HEK293 (cell line): ENCODE measurements around the gene TBXA2R.

Experiments used
- CTCF ChIA-PET: fragments of 350-600 bp; formaldehyde crosslinking; extraction: SDS; loops from one replicate; lab custom pipeline; 2021; ENCODE audit warnings: antibody characterized with exemption; lab: Yijun Ruan, JAX
- POLR2A ChIA-PET: fragments of 300-600 bp; formaldehyde crosslinking; extraction: SDS; loops from one replicate; lab custom pipeline; 2020; ENCODE audit warnings: antibody characterized with exemption, inconsistent platforms; lab: Yijun Ruan, JAX
- H3K27ac ChIP-seq: fragments of 200-500 bp; sonication (Bioruptor generic); 2 replicates; pipeline ENCODE4 v1.5.1; 2014; ENCODE audit warnings: low read depth, low read length, control low read depth, inconsistent platforms; ENCODE audit errors: extremely low read depth
- H3K36me3 ChIP-seq, 2 experiments: fragments of 200-500 bp in 1 of 2; sonication (Bioruptor generic) in 1 of 2; 1 replicate in 1 of 2; 2 replicates in 1 of 2; pipeline ENCODE4 v1.5.1; 2014 to 2017; ENCODE audit warnings: inconsistent platforms in 2 of 2, low read length in 2 of 2; ENCODE audit not compliant: control insufficient read depth in 2 of 2, insufficient read depth in 1 of 2
- H3K4me1 ChIP-seq: fragments of 200-500 bp; sonication (Bioruptor generic); 2 replicates; pipeline ENCODE4 v1.5.1; 2014; ENCODE audit warnings: mild to moderate bottlenecking, low read length, inconsistent platforms; ENCODE audit not compliant: control insufficient read depth, insufficient read depth
- H3K4me3 ChIP-seq: 2 replicates; pipeline ENCODE4 v1.5.1; 2011; ENCODE audit warnings: low read depth, mild to moderate bottlenecking, control low read depth, low read length, moderate library complexity
- H3K9me3 ChIP-seq: fragments of 200-500 bp; sonication (Bioruptor generic); 2 replicates; pipeline ENCODE4 v1.5.1; 2014; ENCODE audit warnings: low read depth, low read length, inconsistent platforms; ENCODE audit not compliant: control insufficient read depth, insufficient read depth
- ATF2 ChIP-seq: fragments of 450-650 bp; formaldehyde crosslinking; IDR thresholded peaks from 2 replicates; pipeline ENCODE4 v1.5.1; 2016; ENCODE audit warnings: missing biosample characterization, missing genetic modification characterization, low read depth
- GLIS1 ChIP-seq: fragments of 450-650 bp; formaldehyde crosslinking; IDR thresholded peaks from 2 replicates; pipeline ENCODE4 v1.5.1; 2016; ENCODE audit warnings: missing biosample characterization, missing genetic modification characterization
- IKZF3 ChIP-seq: fragments of 450-650 bp; IDR thresholded peaks from 2 replicates; pipeline ENCODE4 v1.5.0; 2018; ENCODE audit warnings: missing biosample characterization, mild to moderate bottlenecking, missing genetic modification characterization, moderate library complexity
- SCRT1 ChIP-seq: fragments of 450-650 bp; formaldehyde crosslinking; IDR thresholded peaks from 2 replicates; pipeline ENCODE4 v1.5.1; 2016; ENCODE audit warnings: missing biosample characterization, missing genetic modification characterization, borderline replicate concordance
- SP2 ChIP-seq: fragments of 450-650 bp; formaldehyde crosslinking; IDR thresholded peaks from 2 replicates; pipeline ENCODE4 v1.5.1; 2016; ENCODE audit warnings: missing biosample characterization, missing genetic modification characterization
- ZBTB1 ChIP-seq: fragments of 450-650 bp; formaldehyde crosslinking; IDR thresholded peaks from 2 replicates; pipeline ENCODE4 v1.5.1; 2016; ENCODE audit warnings: missing biosample characterization, missing genetic modification characterization
- ZBTB17 ChIP-seq: fragments of 450-650 bp; formaldehyde crosslinking; IDR thresholded peaks from 2 replicates; pipeline ENCODE4 v1.5.1; 2016; ENCODE audit warnings: missing biosample characterization, missing genetic modification characterization
- ZNF184 ChIP-seq: fragments of 450-650 bp; IDR thresholded peaks from 2 replicates; pipeline ENCODE4 v1.5.1; 2018; ENCODE audit warnings: missing biosample characterization, mild to moderate bottlenecking, missing genetic modification characterization
- ZNF19 ChIP-seq: fragments of 450-650 bp; formaldehyde crosslinking; IDR thresholded peaks from 2 replicates; pipeline ENCODE4; 2016; ENCODE audit warnings: missing biosample characterization, missing genetic modification characterization, low read depth
- ZNF2 ChIP-seq: fragments of 450-650 bp; formaldehyde crosslinking; IDR thresholded peaks from 2 replicates; pipeline ENCODE4 v1.5.1; 2016; ENCODE audit warnings: missing biosample characterization, missing genetic modification characterization
- ZNF239 ChIP-seq: fragments of 450-650 bp; formaldehyde crosslinking; IDR thresholded peaks from 2 replicates; pipeline ENCODE4 v1.5.1; 2016; ENCODE audit warnings: missing biosample characterization, missing genetic modification characterization
- ZNF341 ChIP-seq: fragments of 450-650 bp; formaldehyde crosslinking; IDR thresholded peaks from 2 replicates; pipeline ENCODE4; 2016; ENCODE audit warnings: low read depth, missing biosample characterization, missing genetic modification characterization
- ZNF449 ChIP-seq: fragments of 450-650 bp; formaldehyde crosslinking; IDR thresholded peaks from 2 replicates; pipeline ENCODE4 v1.5.1; 2017; ENCODE audit warnings: missing biosample characterization, mild to moderate bottlenecking, missing genetic modification characterization, moderate library complexity
- ZNF510 ChIP-seq: fragments of 450-650 bp; formaldehyde crosslinking; IDR thresholded peaks from 2 replicates; pipeline ENCODE4 v1.5.1; 2018; ENCODE audit warnings: mild to moderate bottlenecking, missing genetic modification characterization, missing biosample characterization; ENCODE audit not compliant: insufficient replicate concordance
- ZNF514 ChIP-seq: fragments of 450-650 bp; formaldehyde crosslinking; IDR thresholded peaks from 2 replicates; pipeline ENCODE4 v1.5.1; 2016; ENCODE audit warnings: missing biosample characterization, missing genetic modification characterization
- ZNF548 ChIP-seq: fragments of 450-650 bp; formaldehyde crosslinking; IDR thresholded peaks from 2 replicates; pipeline ENCODE4 v1.5.1; 2016; ENCODE audit warnings: missing biosample characterization, missing genetic modification characterization
- ZNF624 ChIP-seq: fragments of 450-650 bp; formaldehyde crosslinking; IDR thresholded peaks from 2 replicates; pipeline ENCODE4 v1.5.1; 2017; ENCODE audit warnings: missing biosample characterization, missing genetic modification characterization
- ZNF837 ChIP-seq: fragments of 450-650 bp; formaldehyde crosslinking; IDR thresholded peaks from 2 replicates; pipeline ENCODE4 v1.5.1; 2016; ENCODE audit warnings: missing biosample characterization, missing genetic modification characterization
- ZSCAN23 ChIP-seq: fragments of 450-650 bp; formaldehyde crosslinking; IDR thresholded peaks from 2 replicates; pipeline ENCODE4 v1.5.1; 2016; ENCODE audit warnings: missing biosample characterization, missing genetic modification characterization
- ZSCAN4 ChIP-seq: fragments of 450-650 bp; formaldehyde crosslinking; IDR thresholded peaks from 2 replicates; pipeline ENCODE4 v1.5.1; 2017; ENCODE audit warnings: missing biosample characterization, missing genetic modification characterization
- TF ChIP-seq, protein P1 (sequence below): fragments of 450-650 bp; formaldehyde crosslinking; IDR thresholded peaks from 2 replicates; pipeline ENCODE4 v1.5.1; 2016; ENCODE audit warnings: missing biosample characterization, missing genetic modification characterization
- TF ChIP-seq, protein P2 (sequence below): fragments of 450-650 bp; formaldehyde crosslinking; conservative IDR thresholded peaks from 2 replicates; pipeline ENCODE4 v1.5.1; 2016; ENCODE audit warnings: low read depth, missing biosample characterization, missing genetic modification characterization
- TF ChIP-seq, protein P3 (sequence below): fragments of 450-650 bp; formaldehyde crosslinking; IDR thresholded peaks from 2 replicates; pipeline ENCODE4 v1.5.1; 2016; ENCODE audit warnings: missing biosample characterization, missing genetic modification characterization, borderline replicate concordance

The TBXA2R gene

DNA sequence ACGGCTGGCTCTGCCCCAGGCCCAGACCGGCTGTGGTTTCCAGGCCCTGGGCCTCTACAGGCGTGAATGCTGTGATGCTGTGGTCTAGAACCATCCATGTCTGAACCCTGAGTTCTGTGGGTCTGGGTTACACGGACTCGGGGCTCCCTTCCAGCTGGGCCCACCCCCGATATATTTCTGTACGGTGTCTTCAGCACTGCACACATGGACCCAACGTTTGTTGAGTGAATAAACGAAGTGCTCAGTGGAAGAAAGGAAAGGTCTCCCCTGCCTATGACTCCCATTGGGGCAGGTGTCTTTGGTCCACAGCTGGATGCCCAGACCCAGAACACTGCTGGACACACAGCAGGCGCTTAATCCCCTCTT lies 61.0 kb downstream of the TBXA2R start:
- Histone ChIP-seq H3K27ac (no peak overlapping the region), H3K4me3 (no peak overlapping the region), H3K4me1 (no peaks in the 10 kb centered on the region), H3K9me3 (no peaks in the 10 kb centered on the region), H3K36me3 (peaks cover 0 to 43% of the 10 kb centered on the region in 2 experiments; a peak in 2 of 3 replicates)
- CTCF ChIA-PET = interaction anchor here (0.6 to 2.8 kb wide), 13 partner anchors 9 to 657 kb away, joined by 3 to 21 read pairs (median 3); no protein-coding TSS in a partner anchor
- POLR2A ChIA-PET = interaction anchor here (0.8 to 1.2 kb wide), 3 partner anchors 11 to 28 kb away, joined by 3 to 4 read pairs (median 3); no protein-coding TSS in a partner anchor
- TF ChIP-seq ZNF837 (tag by site-specific recombination) (no peak), ZNF514 (no peak), ZSCAN4 (tag by site-specific recombination) (no peak), ZNF19 (no peak), ZBTB1 (tag by site-specific recombination) (no peak), SP2 (tag by site-specific recombination) (no peak), IKZF3 (tag by site-specific recombination) (no peak)
- TF ChIP-seq, protein P1, sequence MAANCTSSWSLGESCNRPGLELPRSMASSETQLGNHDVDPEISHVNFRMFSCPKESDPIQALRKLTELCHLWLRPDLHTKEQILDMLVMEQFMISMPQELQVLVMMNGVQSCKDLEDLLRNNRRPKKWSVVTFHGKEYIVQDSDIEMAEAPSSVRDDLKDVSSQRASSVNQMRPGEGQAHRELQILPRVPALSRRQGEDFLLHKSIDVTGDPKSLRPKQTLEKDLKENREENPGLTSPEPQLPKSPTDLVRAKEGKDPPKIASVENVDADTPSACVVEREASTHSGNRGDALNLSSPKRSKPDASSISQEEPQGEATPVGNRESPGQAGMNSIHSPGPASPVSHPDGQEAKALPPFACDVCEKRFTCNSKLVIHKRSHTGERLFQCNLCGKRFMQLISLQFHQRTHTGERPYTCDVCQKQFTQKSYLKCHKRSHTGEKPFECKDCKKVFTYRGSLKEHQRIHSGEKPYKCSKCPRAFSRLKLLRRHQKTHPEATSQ = no peak

DNA sequence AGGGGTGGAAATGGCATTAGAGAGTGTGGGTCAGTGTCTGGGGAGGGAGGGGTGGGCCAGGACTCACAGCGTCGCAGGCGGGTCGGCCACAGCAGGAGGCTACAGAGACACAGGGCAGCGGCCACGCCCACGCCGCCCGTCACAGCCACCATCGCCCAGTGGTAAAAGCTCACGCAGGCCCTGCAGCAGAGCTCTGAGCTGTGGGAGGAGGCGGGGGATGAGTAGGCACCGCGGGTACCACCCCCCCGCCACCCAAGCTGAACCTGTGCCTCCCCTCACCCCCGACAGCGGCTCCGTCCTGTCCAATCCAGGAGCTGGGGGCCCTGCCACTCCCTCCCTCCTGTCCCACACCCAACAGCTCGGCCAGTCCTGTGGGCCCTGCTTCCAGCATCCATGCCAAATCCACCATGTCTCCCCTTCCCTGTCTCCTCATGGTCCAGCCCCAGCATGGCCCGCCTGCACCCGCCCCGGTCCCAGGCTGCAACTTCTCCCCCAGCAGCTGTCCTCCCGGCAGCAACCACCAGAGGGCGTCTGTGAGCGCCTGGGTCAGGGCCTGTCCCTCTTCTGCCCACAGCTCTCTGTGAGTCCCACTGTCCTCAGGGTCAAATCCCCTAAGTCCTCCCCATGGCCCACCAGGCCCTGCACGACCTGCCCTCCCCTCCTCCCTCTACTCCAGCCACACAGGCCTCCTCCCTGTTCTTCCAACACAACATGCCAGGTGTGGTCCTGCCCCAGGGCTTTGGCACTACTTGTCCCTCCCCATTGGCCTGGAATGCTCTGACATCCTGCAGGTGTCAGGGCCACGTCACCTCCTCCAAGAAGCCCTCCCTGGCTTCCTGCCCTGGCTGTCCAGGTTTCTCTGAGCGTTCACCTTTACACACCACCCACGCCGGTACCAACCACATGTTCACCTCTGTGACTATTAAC lies 61.7 kb downstream of the TBXA2R start:
- Histone ChIP-seq H3K36me3 (peaks cover under 1 to 41% of the 10 kb centered on the region in 2 experiments; a peak in 2 of 3 replicates), H3K4me3 (no peak overlapping the region), H3K27ac (no peak overlapping the region), H3K9me3 (no peaks in the 10 kb centered on the region), H3K4me1 (no peaks in the 10 kb centered on the region)
- ChIA-PET POLR2A (interaction anchor here (0.6 to 1.2 kb wide), 5 partner anchors 12 to 44 kb away, joined by 3 to 4 read pairs (median 3); no protein-coding TSS in a partner anchor), CTCF (interaction anchor here (0.6 to 2.8 kb wide), 19 partner anchors 10 to 514 kb away, joined by 3 to 21 read pairs (median 3); no protein-coding TSS in a partner anchor)
- TF ChIP-seq, protein P2, sequence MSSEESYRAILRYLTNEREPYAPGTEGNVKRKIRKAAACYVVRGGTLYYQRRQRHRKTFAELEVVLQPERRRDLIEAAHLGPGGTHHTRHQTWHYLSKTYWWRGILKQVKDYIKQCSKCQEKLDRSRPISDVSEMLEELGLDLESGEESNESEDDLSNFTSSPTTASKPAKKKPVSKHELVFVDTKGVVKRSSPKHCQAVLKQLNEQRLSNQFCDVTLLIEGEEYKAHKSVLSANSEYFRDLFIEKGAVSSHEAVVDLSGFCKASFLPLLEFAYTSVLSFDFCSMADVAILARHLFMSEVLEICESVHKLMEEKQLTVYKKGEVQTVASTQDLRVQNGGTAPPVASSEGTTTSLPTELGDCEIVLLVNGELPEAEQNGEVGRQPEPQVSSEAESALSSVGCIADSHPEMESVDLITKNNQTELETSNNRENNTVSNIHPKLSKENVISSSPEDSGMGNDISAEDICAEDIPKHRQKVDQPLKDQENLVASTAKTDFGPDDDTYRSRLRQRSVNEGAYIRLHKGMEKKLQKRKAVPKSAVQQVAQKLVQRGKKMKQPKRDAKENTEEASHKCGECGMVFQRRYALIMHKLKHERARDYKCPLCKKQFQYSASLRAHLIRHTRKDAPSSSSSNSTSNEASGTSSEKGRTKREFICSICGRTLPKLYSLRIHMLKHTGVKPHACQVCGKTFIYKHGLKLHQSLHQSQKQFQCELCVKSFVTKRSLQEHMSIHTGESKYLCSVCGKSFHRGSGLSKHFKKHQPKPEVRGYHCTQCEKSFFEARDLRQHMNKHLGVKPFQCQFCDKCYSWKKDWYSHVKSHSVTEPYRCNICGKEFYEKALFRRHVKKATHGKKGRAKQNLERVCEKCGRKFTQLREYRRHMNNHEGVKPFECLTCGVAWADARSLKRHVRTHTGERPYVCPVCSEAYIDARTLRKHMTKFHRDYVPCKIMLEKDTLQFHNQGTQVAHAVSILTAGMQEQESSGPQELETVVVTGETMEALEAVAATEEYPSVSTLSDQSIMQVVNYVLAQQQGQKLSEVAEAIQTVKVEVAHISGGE = no peak
- TF ChIP-seq ZSCAN23 (tag by site-specific recombination) (no peak), ZNF184 (tag by site-specific recombination) (no peak), ZBTB17 (tag by site-specific recombination) (peak; percentile 29; the same call in 1 of the 2 replicates), ZNF239 (tag by site-specific recombination) (no peak), ATF2 (tag by site-specific recombination) (no peak), ZNF341 (tag by site-specific recombination) (peak; percentile 25; the same call in 1 of the 2 replicates), ZNF510 (tag by site-specific recombination) (no peak), ZNF449 (tag by site-specific recombination) (no peak), SCRT1 (tag by site-specific recombination) (no peak), GLIS1 (0 out of 2 replicates have a peak, but pooled peaks have one; percentile 4), ZNF548 (no peak), ZNF2 (tag by site-specific recombination) (peak; percentile 88; the same call in 1 of the 2 replicates), ZNF624 (no peak)
- TF ChIP-seq, protein P3, sequence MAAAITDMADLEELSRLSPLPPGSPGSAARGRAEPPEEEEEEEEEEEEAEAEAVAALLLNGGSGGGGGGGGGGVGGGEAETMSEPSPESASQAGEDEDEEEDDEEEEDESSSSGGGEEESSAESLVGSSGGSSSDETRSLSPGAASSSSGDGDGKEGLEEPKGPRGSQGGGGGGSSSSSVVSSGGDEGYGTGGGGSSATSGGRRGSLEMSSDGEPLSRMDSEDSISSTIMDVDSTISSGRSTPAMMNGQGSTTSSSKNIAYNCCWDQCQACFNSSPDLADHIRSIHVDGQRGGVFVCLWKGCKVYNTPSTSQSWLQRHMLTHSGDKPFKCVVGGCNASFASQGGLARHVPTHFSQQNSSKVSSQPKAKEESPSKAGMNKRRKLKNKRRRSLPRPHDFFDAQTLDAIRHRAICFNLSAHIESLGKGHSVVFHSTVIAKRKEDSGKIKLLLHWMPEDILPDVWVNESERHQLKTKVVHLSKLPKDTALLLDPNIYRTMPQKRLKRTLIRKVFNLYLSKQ (tag by site-specific recombination) = no peak
